Activated CD8-positive, alpha-beta memory T cell treated with anti-CD3 and anti-CD28 coated beads, Interleukin-2, amount 50 U/mL, for 1 hour (primary cell): ENCODE data around the gene KLHL13.

Experiments used
- DNase-seq: peaks from one replicate; pipeline ENCODE4 v3.0.0-alpha.2; 2020; ENCODE audit errors: extremely low read depth

The KLHL13 gene

GRCh38 chrX:117860517-117860916 is 256.1 kb downstream of the KLHL13 start:
- no peak for DNase-seq

DNA sequence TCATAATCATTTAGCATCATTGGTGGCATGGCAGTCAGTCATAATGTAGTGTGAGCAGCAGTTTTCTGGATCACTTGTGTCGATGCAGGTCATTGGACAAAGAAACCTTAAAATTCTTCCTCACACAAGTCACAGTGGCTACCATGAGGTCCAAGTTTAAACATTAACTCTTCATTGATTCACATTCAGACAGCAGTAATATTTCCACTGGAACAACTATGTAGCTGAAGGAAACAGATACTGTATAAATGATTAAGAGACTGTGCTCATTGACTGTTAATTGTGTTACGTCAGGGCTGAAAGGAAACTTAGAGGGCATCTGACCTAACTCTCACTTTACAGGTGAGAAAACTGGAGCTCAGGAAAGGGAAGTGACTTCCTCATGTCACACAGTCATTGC is 261.8 kb downstream of the KLHL13 start:
- no peak for DNase-seq

DNA sequence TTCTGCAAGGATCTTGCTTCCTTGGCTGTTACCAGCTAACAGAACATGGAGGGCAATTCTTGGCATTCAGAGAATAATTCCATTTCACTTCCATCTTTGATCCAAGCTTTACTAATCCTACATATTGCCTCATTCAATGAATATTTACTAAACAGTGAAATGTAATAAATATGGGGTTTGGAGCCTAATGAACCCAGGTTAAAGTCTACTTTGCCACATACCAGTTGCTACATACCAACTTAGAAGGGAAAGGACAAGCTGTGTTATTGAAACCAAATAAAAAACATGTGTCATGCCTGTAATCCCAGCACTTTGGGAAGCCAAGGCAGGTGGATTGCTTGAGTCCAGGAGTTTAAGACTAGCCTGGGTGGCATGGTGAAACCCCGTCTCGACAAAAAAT is 265.6 kb downstream of the KLHL13 start:
- no peak for DNase-seq
